Measurements from ENCODE around the gene WNT9A. TPM values are rescaled to one million over a fixed set of nuclear protein-coding genes. Genes with fewer than 3 reads are reported as not detected.

WNT9A gene
- total RNA-seq, 1 donor: 0.36 TPM

GRCh38 chr1:227907439-227908015, 40.2 kb downstream of the WNT9A start:
- H4K20me1 ChIP-seq (ENCODE audit: insufficient read depth, low read length): no peaks in the 10 kb centered on the region
- H3K4me1 ChIP-seq (ENCODE audit: insufficient read depth, low read length): no peaks in the 10 kb centered on the region
- TF ChIP-seq CTCF (IDR thresholded peaks at IDR 0.05; ENCODE audit: extremely low read depth, low read depth, low read length): no peak
- no peak overlapping the region for H3K4me2 ChIP-seq (ENCODE audit: insufficient read depth, low read length)
- no peaks in the 10 kb centered on the region for H3K36me3 ChIP-seq (ENCODE audit: insufficient read depth, low read length)
- no peak overlapping the region for H3K27ac ChIP-seq (ENCODE audit: low read depth, low read length)
- H3K79me2 ChIP-seq (ENCODE audit: insufficient read depth, low read length): no peaks in the 10 kb centered on the region
- no peak for DNase-seq (ENCODE audit: insufficient read length, low spot score, missing footprints)
- no peak overlapping the region for H3K4me3 ChIP-seq (ENCODE audit: insufficient read depth, low read length)
- H3K9me3 ChIP-seq (ENCODE audit: low read depth, low read length): no peaks in the 10 kb centered on the region
- H3K27me3 ChIP-seq (ENCODE audit: insufficient read depth, low read length): no peaks in the 10 kb centered on the region
- no peak overlapping the region for H2AFZ ChIP-seq (ENCODE audit: low read length)

GRCh38 chr1:227906550-227907071, 41.1 kb downstream of the WNT9A start:
- no peaks in the 10 kb centered on the region for H3K9me3 ChIP-seq (ENCODE audit: low read depth, low read length)
- no peak overlapping the region for H3K27ac ChIP-seq (ENCODE audit: low read depth, low read length)
- no peaks in the 10 kb centered on the region for H3K27me3 ChIP-seq (ENCODE audit: insufficient read depth, low read length)
- H2AFZ ChIP-seq (ENCODE audit: low read length): no peak overlapping the region
- H3K4me3 ChIP-seq (ENCODE audit: insufficient read depth, low read length): no peak overlapping the region
- no peak for DNase-seq (ENCODE audit: insufficient read length, low spot score, missing footprints)
- no peaks in the 10 kb centered on the region for H3K79me2 ChIP-seq (ENCODE audit: insufficient read depth, low read length)
- no peaks in the 10 kb centered on the region for H3K36me3 ChIP-seq (ENCODE audit: insufficient read depth, low read length)
- no peak for TF ChIP-seq CTCF (IDR thresholded peaks at IDR 0.05; ENCODE audit: extremely low read depth, low read depth, low read length)
- H3K4me2 ChIP-seq (ENCODE audit: insufficient read depth, low read length): no peak overlapping the region
- no peaks in the 10 kb centered on the region for H3K4me1 ChIP-seq (ENCODE audit: insufficient read depth, low read length)
- no peaks in the 10 kb centered on the region for H4K20me1 ChIP-seq (ENCODE audit: insufficient read depth, low read length)

GRCh38 chr1:227905573-227906487, 41.9 kb downstream of the WNT9A start:
- H3K79me2 ChIP-seq (ENCODE audit: insufficient read depth, low read length): no peaks in the 10 kb centered on the region
- H4K20me1 ChIP-seq (ENCODE audit: insufficient read depth, low read length): no peaks in the 10 kb centered on the region
- no peaks in the 10 kb centered on the region for H3K9me3 ChIP-seq (ENCODE audit: low read depth, low read length)
- DNase-seq (ENCODE audit: insufficient read length, low spot score, missing footprints): no peak
- H3K27me3 ChIP-seq (ENCODE audit: insufficient read depth, low read length): no peaks in the 10 kb centered on the region
- H3K4me2 ChIP-seq (ENCODE audit: insufficient read depth, low read length): no peak overlapping the region
- no peak overlapping the region for H3K4me3 ChIP-seq (ENCODE audit: insufficient read depth, low read length)
- no peak overlapping the region for H2AFZ ChIP-seq (ENCODE audit: low read length)
- H3K36me3 ChIP-seq (ENCODE audit: insufficient read depth, low read length): no peaks in the 10 kb centered on the region
- H3K4me1 ChIP-seq (ENCODE audit: insufficient read depth, low read length): no peaks in the 10 kb centered on the region
- no peak overlapping the region for H3K27ac ChIP-seq (ENCODE audit: low read depth, low read length)
- no peak for TF ChIP-seq CTCF (IDR thresholded peaks at IDR 0.05; ENCODE audit: extremely low read depth, low read depth, low read length)
